H1 (cell line): ENCODE data around the gene FIGNL1. TPM values are rescaled to one million over a fixed set of nuclear protein-coding genes. Genes with fewer than 3 reads are reported as not detected.
A peak's percentile ranks its signal among the peaks of the same experiment; 100 is the strongest.

Source experiments
- CTCF ChIA-PET: fragments of 300-600 bp; sonication (Branson Sonifier 250); formaldehyde crosslinking; loops from one replicate; lab custom pipeline; 2021; ENCODE audit not compliant: partially characterized antibody; lab: Charles Lee
- POLR2A ChIA-PET: fragments of 300-600 bp; sonication (Branson Sonifier 250); formaldehyde crosslinking; loops from one replicate; lab custom pipeline; 2021; ENCODE audit warnings: inconsistent platforms; ENCODE audit not compliant: partially characterized antibody; lab: Charles Lee
- DNase-seq, 2 experiments: peaks; one replicate each; pipeline versions ENCODE4 v3.0.0 to v3.0.0-alpha.2; 2010 to 2022; ENCODE audit warnings: low spot score in 2 of 2, low read depth in 1 of 2, mixed read lengths in 1 of 2
- FAIRE-seq: peaks from 2 replicates; lab custom pipeline; 2011; peaks lifted over from hg19 to GRCh38; lab: Jason Lieb, UNC
- H2AFZ ChIP-seq: 2 replicates; pipeline ENCODE4 v1.8.1; 2012; ENCODE audit warnings: low read length, inconsistent platforms
- H2AK5ac ChIP-seq: 2 replicates; pipeline ENCODE4 v1.6.1; 2013; ENCODE audit warnings: low read depth, low read length
- H2BK120ac ChIP-seq: replicated peaks from 2 replicates; pipeline ENCODE3; 2013; ENCODE audit warnings: low read depth, low read length, inconsistent platforms
- H2BK12ac ChIP-seq: 2 replicates; pipeline ENCODE4 v1.6.1; 2013; ENCODE audit warnings: low read depth, low read length
- H2BK15ac ChIP-seq: 2 replicates; pipeline ENCODE4 v1.6.1; 2013; ENCODE audit warnings: low read length
- H2BK20ac ChIP-seq: 2 replicates; pipeline ENCODE4 v1.6.1; 2013; ENCODE audit warnings: low read length
- H2BK5ac ChIP-seq: 2 replicates; pipeline ENCODE4 v1.6.1; 2013; ENCODE audit warnings: low read depth, low read length
- H3K14ac ChIP-seq: 2 replicates; pipeline ENCODE4 v1.6.1; 2013; ENCODE audit warnings: inconsistent platforms; ENCODE audit not compliant: insufficient read length
- H3K18ac ChIP-seq: 2 replicates; pipeline ENCODE4 v1.6.1; 2013; ENCODE audit warnings: low read length; ENCODE audit errors: extremely low read depth
- H3K23ac ChIP-seq: 2 replicates; pipeline ENCODE4 v1.6.1; 2013; ENCODE audit warnings: inconsistent platforms; ENCODE audit not compliant: insufficient read length
- H3K23me2 ChIP-seq: 2 replicates; pipeline ENCODE4 v1.6.1; 2013; ENCODE audit warnings: low read depth, low read length
- H3K27ac ChIP-seq: 2 replicates; pipeline ENCODE4 v1.6.1; 2011; ENCODE audit warnings: low read depth, low read length, inconsistent platforms
- H3K27me3 ChIP-seq, 4 experiments: replicated peaks in 1 of 4; 1 replicate in 1 of 4; 2 replicates in 3 of 4; pipeline versions ENCODE4 v1.6.1 to v1.8.1; 2011 to 2013; ENCODE audit warnings: low read length in 3 of 4, mild to moderate bottlenecking in 3 of 4, inconsistent platforms in 2 of 4, mixed read lengths in 2 of 4, moderate library complexity in 1 of 4; ENCODE audit not compliant: control insufficient read depth in 3 of 4, insufficient read depth in 3 of 4; ENCODE audit errors: extremely low read depth in 1 of 4
- H3K36me3 ChIP-seq, 4 experiments: 2 replicates each; pipeline versions ENCODE4 v1.6.1 to v1.8.1; 2011 to 2013; ENCODE audit warnings: mild to moderate bottlenecking in 4 of 4, low read length in 3 of 4, moderate library complexity in 2 of 4, control low read depth in 1 of 4, inconsistent platforms in 1 of 4; ENCODE audit not compliant: insufficient read depth in 4 of 4, control insufficient read depth in 2 of 4
- H3K4ac ChIP-seq: replicated peaks from 2 replicates; pipeline ENCODE3; 2013; ENCODE audit warnings: low read length, low read depth, mixed read lengths, inconsistent platforms; ENCODE audit not compliant: insufficient read length
- H3K4me1 ChIP-seq, 4 experiments: replicated peaks in 1 of 4; 1 replicate in 1 of 4; 2 replicates in 3 of 4; pipeline versions ENCODE4 v1.6.1 to v1.8.1; 2011 to 2013; ENCODE audit warnings: low read length in 3 of 4, inconsistent platforms in 2 of 4, mixed read lengths in 1 of 4; ENCODE audit not compliant: insufficient read depth in 4 of 4, control insufficient read depth in 3 of 4
- H3K4me2 ChIP-seq, 2 experiments: 2 replicates each; pipeline versions ENCODE4 v1.6.1 to v1.8.1; 2011 to 2013; ENCODE audit warnings: low read depth in 2 of 2, low read length in 2 of 2, control low read depth in 1 of 2, inconsistent platforms in 1 of 2, mild to moderate bottlenecking in 1 of 2; ENCODE audit not compliant: insufficient read depth in 1 of 2
- H3K4me3 ChIP-seq, 4 experiments: fragments of 200-600, 300-600 bp in 1 of 4; sonication (generic), shearing (Covaris generic), sonication (Bioruptor Twin) in 1 of 4; 2 replicates each; pipeline versions ENCODE4 v1.5.1 to v1.8.1; 2011 to 2016; ENCODE audit warnings: low read length in 4 of 4, low read depth in 3 of 4, control low read depth in 2 of 4, inconsistent platforms in 2 of 4, mild to moderate bottlenecking in 2 of 4, mixed read lengths in 1 of 4, moderate library complexity in 1 of 4; ENCODE audit not compliant: insufficient read depth in 2 of 4; ENCODE audit errors: extremely low read depth in 1 of 4
- H3K56ac ChIP-seq: replicated peaks from 2 replicates; pipeline ENCODE3; 2013; ENCODE audit warnings: low read depth, mild to moderate bottlenecking, mixed read lengths, low read length, inconsistent platforms; ENCODE audit not compliant: insufficient read length
- H3K79me1 ChIP-seq: 2 replicates; pipeline ENCODE4 v1.6.1; 2013; ENCODE audit warnings: low read depth, low read length, control low read depth
- H3K79me2 ChIP-seq, 2 experiments: 2 replicates each; pipeline versions ENCODE4 v1.6.1 to v1.8.1; 2012 to 2013; ENCODE audit warnings: low read length in 2 of 2, mild to moderate bottlenecking in 2 of 2, inconsistent platforms in 1 of 2; ENCODE audit not compliant: insufficient read depth in 2 of 2, control insufficient read depth in 1 of 2
- H3K9ac ChIP-seq, 4 experiments: replicated peaks in 1 of 4; 1 replicate in 1 of 4; 2 replicates in 3 of 4; pipeline versions ENCODE4 v1.6.1 to v1.8.1; 2011 to 2013; ENCODE audit warnings: low read depth in 3 of 4, low read length in 3 of 4, control low read depth in 2 of 4, mild to moderate bottlenecking in 2 of 4, moderate library complexity in 2 of 4, inconsistent platforms in 1 of 4; ENCODE audit errors: extremely low read depth in 1 of 4
- H3K9me3 ChIP-seq, 2 experiments: 2 replicates each; pipeline versions ENCODE4 v1.6.1 to v1.8.1; 2012 to 2013; ENCODE audit warnings: mild to moderate bottlenecking in 2 of 2, moderate library complexity in 2 of 2, control low read depth in 1 of 2, inconsistent platforms in 1 of 2, low read depth in 1 of 2, low read length in 1 of 2, mixed read lengths in 1 of 2; ENCODE audit not compliant: insufficient read depth in 2 of 2
- H4K20me1 ChIP-seq, 2 experiments: replicated peaks in 1 of 2; 2 replicates each; pipeline versions ENCODE3 to v1.8.1; 2011 to 2013; ENCODE audit warnings: inconsistent platforms in 2 of 2, low read length in 2 of 2, mild to moderate bottlenecking in 1 of 2; ENCODE audit not compliant: insufficient read depth in 2 of 2, control insufficient read depth in 1 of 2
- H4K5ac ChIP-seq: 2 replicates; pipeline ENCODE4 v1.6.1; 2013; ENCODE audit warnings: low read length, low read depth, mixed read lengths, inconsistent platforms; ENCODE audit not compliant: insufficient read length
- H4K8ac ChIP-seq: 2 replicates; pipeline ENCODE4 v1.8.0; 2013; ENCODE audit warnings: mild to moderate bottlenecking, moderate library complexity, low read length, inconsistent platforms; ENCODE audit not compliant: insufficient read depth; ENCODE audit errors: extremely low read depth
- H4K91ac ChIP-seq: replicated peaks from 2 replicates; pipeline ENCODE3; 2013; ENCODE audit warnings: low read length, mixed read lengths, inconsistent platforms; ENCODE audit not compliant: insufficient read length
- CEBPB ChIP-seq: IDR thresholded peaks from 2 replicates; pipeline ENCODE4 v1.6.1; 2012; ENCODE audit warnings: low read depth, low read length
- CREB1 ChIP-seq: IDR thresholded peaks from 2 replicates; pipeline ENCODE4 v1.6.1; 2012; ENCODE audit warnings: inconsistent platforms
- CTCF ChIP-seq, 3 experiments: IDR thresholded peaks; 1 replicate in 2 of 3; 2 replicates in 1 of 3; pipeline versions ENCODE4 v1.5.1 to v1.6.1; 2011; ENCODE audit warnings: low read length in 3 of 3, mild to moderate bottlenecking in 3 of 3, inconsistent platforms in 2 of 3, low read depth in 1 of 3, moderate library complexity in 1 of 3; ENCODE audit not compliant: insufficient read depth in 1 of 3; ENCODE audit errors: control extremely low read depth in 1 of 3
- FOSL1 ChIP-seq: IDR thresholded peaks from 2 replicates; pipeline ENCODE4 v1.6.1; 2011; ENCODE audit warnings: mild to moderate bottlenecking, low read depth, low read length, moderate library complexity; ENCODE audit not compliant: insufficient read depth
- HDAC6 ChIP-seq: IDR thresholded peaks from one replicate; pipeline ENCODE4 v1.7.1; 2012; ENCODE audit warnings: low read depth, mild to moderate bottlenecking, inconsistent platforms, low read length, moderate library complexity
- JUND ChIP-seq: IDR thresholded peaks from 2 replicates; pipeline ENCODE4 v1.6.1; 2011; ENCODE audit warnings: mild to moderate bottlenecking, improper control_type of control experiment, low read length
- NRF1 ChIP-seq: IDR thresholded peaks from 2 replicates; pipeline ENCODE4 v1.6.1; 2011; ENCODE audit warnings: mild to moderate bottlenecking, low read depth, low read length, improper control_type of control experiment
- POLR2AphosphoS5 ChIP-seq: IDR thresholded peaks from 2 replicates; pipeline ENCODE4 v1.6.1; 2011; ENCODE audit warnings: low read depth, low read length
- RBBP5 ChIP-seq: IDR thresholded peaks from 2 replicates; pipeline ENCODE4 v1.7.1; 2012; ENCODE audit warnings: low read depth, mild to moderate bottlenecking, inconsistent platforms, low read length, moderate library complexity, borderline replicate concordance
- RFX5 ChIP-seq: IDR thresholded peaks from 2 replicates; pipeline ENCODE4 v1.6.1; 2011; ENCODE audit warnings: low read depth, low read length, improper control_type of control experiment, borderline replicate concordance
- RXRA ChIP-seq: IDR thresholded peaks from 2 replicates; pipeline ENCODE4 v1.6.1; 2011; ENCODE audit warnings: low read depth, mild to moderate bottlenecking, low read length, moderate library complexity; ENCODE audit not compliant: insufficient read depth
- SP1 ChIP-seq: IDR thresholded peaks from 2 replicates; pipeline ENCODE4 v1.6.1; 2011; ENCODE audit warnings: low read depth, low read length
- ZNF274 ChIP-seq: IDR thresholded peaks from 2 replicates; pipeline ENCODE4 v1.7.0; 2012; ENCODE audit warnings: low read length, borderline replicate concordance; ENCODE audit errors: extremely low read depth
- WGBS, 2 experiments: shearing (Covaris generic) in 1 of 2; methylation state at CpG; one replicate each; pipeline versions ENCODE4 v1.1.6 to v1.1.7; 2013 to 2015; ENCODE audit warnings: low lambda C conversion rate in 2 of 2, mixed read lengths in 2 of 2, inconsistent platforms in 1 of 2, low coverage in 1 of 2, missing lambda C conversion rate in 1 of 2; ENCODE audit not compliant: insufficient replicate concordance in 2 of 2, insufficient coverage in 1 of 2, insufficient read length in 1 of 2; ENCODE audit errors: extremely low coverage in 1 of 2, missing lambda C conversion rate in 1 of 2; 5-methylcytosine and 5-hydroxymethylcytosine counted together
- polyA plus RNA-seq, 7 experiments: library from polyadenylated mRNA; depleted of rRNA in 3 of 7; stranded (reverse) in 5 of 7; unstranded in 2 of 7; fragments of >200 nt in 5 of 7; fragments of 200-250 nt in 2 of 7; gene quantifications; 1 replicate in 5 of 7; 2 replicates in 1 of 7; 4 replicates in 1 of 7; pipeline versions ENCODE4 v1.2.1 to v1.2.3, GENCODE V29; 2011 to 2013; ENCODE audit warnings: missing spikeins in 2 of 7, mixed read lengths in 2 of 7
- total RNA-seq: library from RNA; stranded (reverse); fragmentation: NEBNext Ultra II Directional; extraction: Animal tissue kit (Norgen Biotek cat#: 25700); gene quantifications from 2 replicates; pipeline ENCODE4 v1.2.1, GENCODE V29; 2021

Gene FIGNL1
- total and polyA plus RNA-seq, 2 of the 8 experiments (the other 6 are each of a cell fraction or from before 2014, with no cell fraction given): 6.5 to 9.9 TPM

- Histone ChIP-seq H3K4me2 (no peak overlapping the region), H3K4me3 (no peak overlapping the region)
- WGBS, 2 experiments: 94% methylated on average over 25 of the region's 41 CpGs; no CpG with 5 or more reads in 1 of the 2 experiments
- TF ChIP-seq RXRA: no peak
- TF ChIP-seq CREB1: no peak
- no peak for TF ChIP-seq POLR2AphosphoS5
- TF ChIP-seq JUND: no peak
- no peak for TF ChIP-seq RFX5
- no peak for TF ChIP-seq ZNF274
- TF ChIP-seq FOSL1: no peak
- TF ChIP-seq RBBP5: no peak
- TF ChIP-seq NRF1: no peak
- no peak for TF ChIP-seq CEBPB
- TF ChIP-seq HDAC6: no peak
- TF ChIP-seq SP1: no peak
- TF ChIP-seq CTCF (IDR thresholded peaks at IDR 0.05; ENCODE audit: control extremely low read depth in 1 of 3, insufficient read depth in 1 of 3, low read depth in 1 of 3, low read length in 3 of 3): no peak
Observed at GRCh38 chr7:50400114-50400513, 50.0 kb downstream of the FIGNL1 start.

More at GRCh38 chr7:50400114-50400513, 50.0 kb downstream of the FIGNL1 start:
- Histone ChIP-seq H2BK20ac (no peak overlapping the region), H2AFZ (no peak overlapping the region), H3K23me2 (no peaks in the 10 kb centered on the region), H3K18ac (no peak overlapping the region), H3K14ac (no peak overlapping the region), H3K79me1 (no peaks in the 10 kb centered on the region; the same call in 1 of the 2 replicates), H3K4me1 (no peaks in the 10 kb centered on the region), H3K79me2 (no peaks in the 10 kb centered on the region), H3K56ac (no peak overlapping the region), H2BK5ac (no peak overlapping the region), H2BK12ac (no peak overlapping the region), H4K5ac (no peak overlapping the region), H3K9me3 (no peaks in the 10 kb centered on the region), H4K91ac (no peak overlapping the region), H3K36me3 (no peaks in the 10 kb centered on the region), H4K8ac (peak overlapping the region; percentile 65), H2BK15ac (no peak overlapping the region), H3K4ac (no peak overlapping the region), H3K9ac (no peak overlapping the region), H4K20me1 (no peaks in the 10 kb centered on the region), H2BK120ac (no peak overlapping the region), H2AK5ac (no peak overlapping the region), H3K23ac (no peak overlapping the region), H3K27ac (no peak overlapping the region), H3K27me3 (no peaks in the 10 kb centered on the region)
- POLR2A ChIA-PET: no interaction called here
- CTCF ChIA-PET: interaction anchor here (1.4 kb wide), 1 partner anchor 17 kb away, joined by 4 read pairs; no protein-coding TSS in a partner anchor
- no peak for FAIRE-seq
- DNase-seq: no peak
